ENCODE results near the gene EPHA5. TPM values are rescaled to one million over a fixed set of nuclear protein-coding genes. Genes with fewer than 3 reads are reported as not detected.

Gene EPHA5
- polyA plus RNA-seq (ENCODE audit: insufficient read length), result 0.60 TPM
- long read RNA-seq, donor 1, result 0 reads
- long read RNA-seq, donor 2, result 0 reads
- long read RNA-seq, donor 3, result 0 reads
- long read RNA-seq, donor 4, result 0 reads
- long read RNA-seq, donor 5, result 0 reads
- long read RNA-seq, donor 6, result 0 reads
- long read RNA-seq, donor 7, result 0 reads
- long read RNA-seq, donor 8, result 0 reads

- DNase-seq, result peak; percentile 71
These were observed at the start of gene EPHA5 for GRCh38 chr4:65670331-65671031. Gene EPHA5 (minus strand): TSS chr4:65670489. CDS start chr4:65669742, 747 bp downstream.

GRCh38 chr4:65719635-65720034 lies 49.3 kb upstream of the EPHA5 start:
- DNase-seq, result no peak

- no peak for DNase-seq
These were observed 28.3 kb upstream of the EPHA5 start for GRCh38 chr4:65698631-65699030.

- DNase-seq, result no peak
These were observed 26.1 kb upstream of the EPHA5 start for GRCh38 chr4:65696436-65696835.

GRCh38 chr4:65671372-65671771 lies 1.1 kb upstream of the EPHA5 start:
- DNase-seq, result no peak

GRCh38 chr4:65670020-65670330 lies 314 bp downstream of the EPHA5 start:
- no peak for DNase-seq

GRCh38 chr4:65669111-65670019 lies 924 bp downstream of the EPHA5 start:
- no peak for DNase-seq

GRCh38 chr4:65668201-65669089 lies 1.8 kb downstream of the EPHA5 start:
- no peak for DNase-seq

- DNase-seq, result no peak
These were observed 2.7 kb downstream of the EPHA5 start for GRCh38 chr4:65667506-65668041.

GRCh38 chr4:65665771-65666523 lies 4.3 kb downstream of the EPHA5 start:
- no peak for DNase-seq

- DNase-seq, result no peak
These were observed 8.8 kb downstream of the EPHA5 start for GRCh38 chr4:65661471-65661870.

GRCh38 chr4:65658117-65658516 lies 12.2 kb downstream of the EPHA5 start:
- no peak for DNase-seq

- DNase-seq, result no peak
These were observed 14.3 kb downstream of the EPHA5 start for GRCh38 chr4:65656008-65656407.

GRCh38 chr4:65654976-65655375 lies 15.3 kb downstream of the EPHA5 start:
- DNase-seq, result no peak

GRCh38 chr4:65653740-65654361 lies 16.4 kb downstream of the EPHA5 start:
- no peak for DNase-seq

GRCh38 chr4:65651751-65652150 lies 18.5 kb downstream of the EPHA5 start:
- no peak for DNase-seq

GRCh38 chr4:65651031-65651430 lies 19.3 kb downstream of the EPHA5 start:
- no peak for DNase-seq

GRCh38 chr4:65646136-65646535 lies 24.2 kb downstream of the EPHA5 start:
- DNase-seq, result no peak

GRCh38 chr4:65645185-65645584 lies 25.1 kb downstream of the EPHA5 start:
- no peak for DNase-seq

- no peak for DNase-seq
These were observed 35.1 kb downstream of the EPHA5 start for GRCh38 chr4:65635051-65635821.

Data from left kidney (tissue), 8 donors.